T-helper 1 cell treated with Interleukin-12 subunit alpha and Interleukin-12 subunit beta and Interleukin-4 antibody, amounts not matched to agents 30 μg/mL and 1 μg/mL, for 36 hours (primary cell): ENCODE measurements around the gene CD93.

Experiments
- H3K27ac Mint-ChIP-seq: one replicate; pipeline ENCODE4 v1.8.0; 2021; ENCODE audit warnings: mild to moderate bottlenecking, mixed read lengths
- H3K27me3 Mint-ChIP-seq: one replicate; pipeline ENCODE4 v1.8.0; 2021; ENCODE audit warnings: low read depth, mixed read lengths
- H3K36me3 Mint-ChIP-seq: one replicate; pipeline ENCODE4 v1.8.0; 2021; ENCODE audit warnings: low read depth, mixed read lengths
- H3K4me1 Mint-ChIP-seq: one replicate; pipeline ENCODE4 v1.8.0; 2021; ENCODE audit warnings: low read depth, mixed read lengths
- H3K4me3 Mint-ChIP-seq: one replicate; pipeline ENCODE4 v1.8.0; 2021; ENCODE audit warnings: mild to moderate bottlenecking, moderate library complexity, mixed read lengths
- H3K9me3 Mint-ChIP-seq: one replicate; pipeline ENCODE4 v1.8.0; 2021; ENCODE audit warnings: mixed read lengths

Gene CD93

GRCh38 chr20:23072892-23073586 lies 13.1 kb downstream of the CD93 start:
- H3K27ac Mint-ChIP-seq, result no peak overlapping the region
- no peaks in the 10 kb centered on the region for H3K4me1 Mint-ChIP-seq
- H3K36me3 Mint-ChIP-seq, result no peaks in the 10 kb centered on the region
- H3K4me3 Mint-ChIP-seq, result no peak overlapping the region
- H3K9me3 Mint-ChIP-seq, result no peaks in the 10 kb centered on the region
- peaks cover 5% of the 10 kb centered on the region for H3K27me3 Mint-ChIP-seq

GRCh38 chr20:23071996-23072395 lies 14.1 kb downstream of the CD93 start:
- Mint-ChIP-seq H3K9me3 (no peaks in the 10 kb centered on the region), H3K4me1 (no peaks in the 10 kb centered on the region), H3K27me3 (peaks cover 3% of the 10 kb centered on the region), H3K27ac (no peak overlapping the region), H3K36me3 (no peaks in the 10 kb centered on the region), H3K4me3 (no peak overlapping the region)

DNA sequence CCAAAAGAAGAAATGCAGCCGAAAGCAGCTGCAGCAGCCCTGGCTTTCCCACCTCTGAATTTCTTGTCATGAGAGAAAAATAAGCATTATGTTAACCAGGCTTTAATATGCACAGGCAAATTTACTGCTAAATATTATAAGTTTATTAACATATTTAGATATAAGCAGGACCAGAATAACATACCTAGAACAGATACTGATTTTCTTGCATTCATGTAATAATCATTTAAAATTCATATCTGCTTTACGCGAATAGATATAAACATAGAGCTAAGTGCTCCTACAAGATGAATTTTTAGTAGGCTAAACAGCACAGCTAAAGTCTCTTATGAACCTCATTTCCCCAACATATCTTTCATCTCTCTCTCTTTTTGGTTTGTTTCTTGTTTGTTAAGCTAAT lies 14.7 kb downstream of the CD93 start:
- Mint-ChIP-seq H3K27me3 (peaks cover 8% of the 10 kb centered on the region), H3K4me3 (no peak overlapping the region), H3K4me1 (no peaks in the 10 kb centered on the region), H3K9me3 (no peaks in the 10 kb centered on the region), H3K36me3 (no peaks in the 10 kb centered on the region), H3K27ac (no peak overlapping the region)

DNA sequence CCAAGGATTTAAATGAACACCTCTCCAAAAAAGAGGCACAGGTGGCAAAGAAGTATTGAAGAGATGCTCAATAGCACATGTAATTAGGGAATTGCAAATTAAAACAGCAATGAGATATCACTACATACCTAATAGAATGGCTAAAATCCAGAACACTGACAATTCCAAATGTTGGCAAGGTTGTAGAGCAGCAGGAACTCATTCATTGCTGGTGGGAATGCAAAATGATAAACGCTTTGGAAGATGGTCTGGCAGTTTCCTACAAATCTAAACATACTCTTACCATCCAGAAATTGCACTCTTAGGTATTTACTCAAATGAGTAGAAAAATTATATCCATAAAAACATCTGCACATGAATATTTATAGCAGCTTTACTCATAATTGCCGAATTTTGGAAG lies 17.0 kb downstream of the CD93 start:
- H3K4me3 Mint-ChIP-seq, result no peak overlapping the region
- H3K27me3 Mint-ChIP-seq, result peaks cover 15% of the 10 kb centered on the region
- no peaks in the 10 kb centered on the region for H3K4me1 Mint-ChIP-seq
- H3K36me3 Mint-ChIP-seq, result no peaks in the 10 kb centered on the region
- no peak overlapping the region for H3K27ac Mint-ChIP-seq
- no peaks in the 10 kb centered on the region for H3K9me3 Mint-ChIP-seq

GRCh38 chr20:23068283-23068682 lies 17.8 kb downstream of the CD93 start:
- Mint-ChIP-seq H3K4me1 (no peaks in the 10 kb centered on the region), H3K4me3 (no peak overlapping the region), H3K27ac (no peak overlapping the region), H3K36me3 (no peaks in the 10 kb centered on the region), H3K9me3 (no peaks in the 10 kb centered on the region), H3K27me3 (peaks cover 15% of the 10 kb centered on the region)

DNA sequence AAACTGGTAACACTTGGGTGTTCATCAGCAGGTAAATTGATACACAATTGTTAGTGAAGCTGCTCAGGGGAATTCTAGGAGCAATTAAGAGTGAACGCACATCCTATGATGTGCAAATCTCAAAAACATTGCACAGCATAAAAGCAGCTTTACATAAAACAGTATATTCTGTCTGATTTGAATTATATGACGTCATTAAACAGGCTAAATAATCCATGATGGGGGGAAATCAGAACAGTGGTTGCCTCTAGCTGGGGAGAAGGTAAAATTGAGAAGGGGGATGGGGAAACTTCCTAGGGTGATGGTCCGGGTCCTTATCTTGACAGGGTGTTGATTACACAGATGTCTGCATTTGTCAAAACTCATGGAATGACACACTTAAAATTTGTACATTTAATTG lies 19.4 kb downstream of the CD93 start:
- Mint-ChIP-seq H3K27ac (no peak overlapping the region), H3K36me3 (no peaks in the 10 kb centered on the region), H3K4me3 (no peak overlapping the region), H3K4me1 (no peaks in the 10 kb centered on the region), H3K27me3 (peaks cover 15% of the 10 kb centered on the region), H3K9me3 (no peaks in the 10 kb centered on the region)

DNA sequence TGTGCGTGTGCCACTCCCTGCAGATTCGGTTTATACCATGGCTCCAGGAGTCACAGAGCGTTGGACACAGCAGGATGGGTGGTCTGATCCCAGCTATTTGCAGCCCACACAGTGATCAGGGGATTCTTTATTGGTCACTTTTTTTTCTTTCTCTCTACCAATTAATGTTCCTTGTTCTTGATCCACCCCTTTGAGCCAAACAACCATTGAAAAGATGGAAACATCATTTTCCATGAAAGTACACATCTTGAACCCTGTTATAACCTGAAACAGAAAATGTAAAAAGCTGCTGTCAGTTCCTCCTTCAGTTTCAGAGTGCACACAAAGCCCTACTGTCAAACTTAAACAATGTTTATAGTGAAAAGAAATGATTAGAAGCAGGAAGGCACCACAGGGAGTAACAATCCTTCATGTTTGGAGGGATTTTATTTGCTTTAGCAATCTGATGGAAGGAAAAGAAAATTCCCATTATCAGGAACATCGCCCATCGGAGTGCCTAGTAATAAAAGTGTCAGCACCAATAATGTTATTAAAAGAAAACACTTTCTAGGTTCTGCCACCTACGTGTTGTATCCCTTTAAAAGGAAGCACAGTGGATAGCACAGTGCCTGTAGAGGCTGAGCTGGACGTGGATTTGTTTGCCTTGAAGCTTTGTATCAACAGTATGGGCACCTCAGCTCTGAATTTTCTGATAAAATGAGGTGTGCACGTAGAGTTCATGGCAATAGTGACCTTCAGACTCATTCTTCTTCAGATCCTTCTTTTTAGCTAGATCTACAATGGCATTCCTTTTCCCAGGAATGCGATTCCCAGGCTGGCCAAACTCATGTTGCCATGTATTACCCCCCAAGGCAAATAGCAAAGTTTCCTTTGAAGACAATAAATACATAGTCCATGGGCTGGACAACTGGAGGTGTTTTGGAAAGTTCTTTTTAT lies 20.6 kb downstream of the CD93 start:
- Mint-ChIP-seq H3K4me1 (no peaks in the 10 kb centered on the region), H3K4me3 (no peak overlapping the region), H3K36me3 (no peaks in the 10 kb centered on the region), H3K27me3 (peaks cover 15% of the 10 kb centered on the region), H3K9me3 (no peaks in the 10 kb centered on the region), H3K27ac (no peak overlapping the region)

- Mint-ChIP-seq H3K27ac (no peak overlapping the region), H3K4me3 (no peak overlapping the region), H3K27me3 (peaks cover 17% of the 10 kb centered on the region), H3K36me3 (no peaks in the 10 kb centered on the region), H3K9me3 (no peaks in the 10 kb centered on the region), H3K4me1 (no peaks in the 10 kb centered on the region)
These were observed 22.5 kb downstream of the CD93 start for GRCh38 chr20:23063581-23063980.

DNA sequence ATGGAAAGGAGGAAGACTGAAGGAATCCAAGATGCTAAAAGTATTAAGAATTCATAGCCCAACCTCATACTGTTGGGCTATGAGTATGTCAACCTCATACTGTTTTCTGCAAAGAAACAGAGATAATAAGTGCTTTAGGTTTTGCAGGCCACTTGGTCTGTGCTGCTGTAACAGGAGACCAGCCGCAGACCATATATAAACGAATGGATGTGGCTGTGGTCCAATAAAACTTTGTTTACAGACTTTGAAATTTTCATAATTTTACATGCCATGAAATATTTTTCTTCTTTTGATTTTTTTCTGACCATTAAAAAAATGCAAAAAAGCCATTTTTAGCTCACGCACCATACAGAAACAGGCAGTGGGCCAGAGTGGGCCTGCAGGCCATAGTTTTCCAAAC lies 23.0 kb downstream of the CD93 start:
- H3K27ac Mint-ChIP-seq, result no peak overlapping the region
- H3K4me3 Mint-ChIP-seq, result no peak overlapping the region
- peaks cover 17% of the 10 kb centered on the region for H3K27me3 Mint-ChIP-seq
- H3K9me3 Mint-ChIP-seq, result no peaks in the 10 kb centered on the region
- H3K4me1 Mint-ChIP-seq, result no peaks in the 10 kb centered on the region
- H3K36me3 Mint-ChIP-seq, result no peaks in the 10 kb centered on the region

GRCh38 chr20:23062632-23063031 lies 23.5 kb downstream of the CD93 start:
- H3K4me3 Mint-ChIP-seq, result no peak overlapping the region
- H3K27ac Mint-ChIP-seq, result no peak overlapping the region
- peaks cover 17% of the 10 kb centered on the region for H3K27me3 Mint-ChIP-seq
- no peaks in the 10 kb centered on the region for H3K4me1 Mint-ChIP-seq
- no peaks in the 10 kb centered on the region for H3K9me3 Mint-ChIP-seq
- no peaks in the 10 kb centered on the region for H3K36me3 Mint-ChIP-seq

DNA sequence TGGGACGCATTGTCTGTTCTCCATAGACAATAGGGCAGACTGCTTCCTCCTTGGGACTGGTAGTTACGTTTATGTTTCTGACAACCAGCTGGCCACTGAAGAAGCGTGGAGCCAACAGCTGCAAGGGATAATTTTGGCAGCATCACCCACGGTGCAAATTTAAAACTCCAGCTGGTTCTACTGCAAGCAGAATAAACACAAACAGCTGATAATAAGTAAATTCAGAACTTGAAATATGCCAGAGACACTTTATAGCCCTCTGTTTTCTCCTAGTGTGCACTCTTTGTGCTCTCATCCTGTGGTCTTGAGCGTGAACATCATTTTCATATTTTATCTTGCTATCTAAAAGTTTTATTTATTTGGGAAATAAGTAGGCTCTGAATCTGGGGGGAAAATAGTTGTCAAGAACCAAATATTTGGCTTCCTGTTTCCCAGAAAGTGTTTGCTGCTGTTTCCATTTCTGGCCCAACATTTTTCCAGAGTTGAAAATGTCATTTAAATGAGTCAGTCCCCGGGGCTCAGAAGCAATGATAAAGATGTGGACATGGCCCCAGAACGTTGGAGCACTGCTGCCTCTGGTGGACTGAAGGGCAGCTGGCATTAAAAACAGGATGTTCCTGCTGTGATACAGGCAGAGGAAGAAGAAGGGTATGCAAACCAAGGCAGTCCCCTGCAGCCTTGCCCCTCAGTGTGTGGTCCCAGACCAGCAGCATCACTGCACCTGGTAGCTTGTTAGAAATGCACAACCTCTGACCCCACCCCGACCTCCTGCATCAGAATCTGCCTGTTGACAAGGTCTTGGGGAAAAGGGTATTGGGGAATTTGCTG lies 24.2 kb downstream of the CD93 start:
- no peaks in the 10 kb centered on the region for H3K9me3 Mint-ChIP-seq

GRCh38 chr20:23061262-23061661 lies 24.9 kb downstream of the CD93 start:
- Mint-ChIP-seq H3K36me3 (no peaks in the 10 kb centered on the region), H3K27me3 (peaks cover 18% of the 10 kb centered on the region), H3K9me3 (no peaks in the 10 kb centered on the region), H3K27ac (no peak overlapping the region), H3K4me1 (no peaks in the 10 kb centered on the region), H3K4me3 (no peak overlapping the region)

More for the DNA sequence above, 24.2 kb downstream of the CD93 start:
- Mint-ChIP-seq H3K4me1 (no peaks in the 10 kb centered on the region), H3K27me3 (peaks cover 19% of the 10 kb centered on the region), H3K27ac (no peak overlapping the region), H3K4me3 (no peak overlapping the region), H3K36me3 (no peaks in the 10 kb centered on the region)

GRCh38 chr20:23060629-23061028 lies 25.5 kb downstream of the CD93 start:
- no peaks in the 10 kb centered on the region for H3K4me1 Mint-ChIP-seq
- H3K36me3 Mint-ChIP-seq, result no peaks in the 10 kb centered on the region
- H3K27me3 Mint-ChIP-seq, result peaks cover 24% of the 10 kb centered on the region
- H3K27ac Mint-ChIP-seq, result no peak overlapping the region
- no peak overlapping the region for H3K4me3 Mint-ChIP-seq
- H3K9me3 Mint-ChIP-seq, result no peaks in the 10 kb centered on the region

- H3K27me3 Mint-ChIP-seq, result peaks cover 22% of the 10 kb centered on the region
- no peaks in the 10 kb centered on the region for H3K9me3 Mint-ChIP-seq
- H3K4me1 Mint-ChIP-seq, result no peaks in the 10 kb centered on the region
- H3K27ac Mint-ChIP-seq, result no peak overlapping the region
- no peak overlapping the region for H3K4me3 Mint-ChIP-seq
- no peaks in the 10 kb centered on the region for H3K36me3 Mint-ChIP-seq
These were observed 26.3 kb downstream of the CD93 start for GRCh38 chr20:23059846-23060245.
